Measurements from ENCODE around the gene ELAVL4. TPM values are rescaled to one million over a fixed set of nuclear protein-coding genes. Genes with fewer than 3 reads are reported as not detected.

Gene ELAVL4
- total and polyA plus RNA-seq, 9 of the 15 experiments (the other 6 are each of a cell fraction or from before 2014, with no cell fraction given) = not detected

- Histone ChIP-seq H3K4me3 (no peak overlapping the region), H3K9me1 (ENCODE audit: control insufficient read depth, insufficient read depth, low read length) (no peaks in the 10 kb centered on the region), H3K9ac (ENCODE audit: insufficient read depth in 1 of 2, low read depth in 2 of 2, low read length in 2 of 2) (no peak overlapping the region), H2AFZ (ENCODE audit: low read depth, low read length) (no peak overlapping the region), H3K4me2 (ENCODE audit: insufficient read depth, low read length) (no peak overlapping the region), H3K4me1 (replicated peaks in 1 of 2; ENCODE audit: control insufficient read depth in 2 of 2, insufficient read depth in 2 of 2, low read length in 2 of 2) (no peaks in the 10 kb centered on the region), H3K36me3 (ENCODE audit: control insufficient read depth, insufficient read depth, low read length) (no peaks in the 10 kb centered on the region), H3K79me2 (ENCODE audit: control insufficient read depth, insufficient read depth, low read length) (no peaks in the 10 kb centered on the region), H3K9me3 (replicated peaks; ENCODE audit: control insufficient read depth, insufficient read depth, low read depth, low read length) (no peaks in the 10 kb centered on the region), H3K27me3 (ENCODE audit: control insufficient read depth in 2 of 2, insufficient read depth in 2 of 2, low read length in 2 of 2) (no peaks in the 10 kb centered on the region), H4K20me1 (replicated peaks; ENCODE audit: control insufficient read depth, insufficient read depth, low read length) (no peaks in the 10 kb centered on the region), H3K27ac (ENCODE audit: extremely low read depth, low read depth, low read length) (no peak overlapping the region)
- BruUV-seq (replicated peaks) = no TSS peak
- intact Hi-C loops (cut with micrococcal nuclease) (no loop called here), in situ Hi-C loops (cut with MboI) (no loop called here)
- CTCF ChIA-PET (ENCODE audit: low intra/inter-chr PET ratio) = no interaction called here
- DNase-seq (ENCODE audit: extremely low read depth in 1 of 4, low spot score in 3 of 4) = no peak
- POLR2A ChIA-PET = interaction anchor here (0.5 kb wide), 1 partner anchor 23 kb away, joined by 3 read pairs; no protein-coding TSS in a partner anchor
- FAIRE-seq = no peak
- WGBS (ENCODE audit: insufficient coverage, low coverage, missing lambda C conversion rate) = 0% methylated on average over 3 of the region's 3 CpGs
- no peak for ATAC-seq
- TF ChIP-seq, protein P1, sequence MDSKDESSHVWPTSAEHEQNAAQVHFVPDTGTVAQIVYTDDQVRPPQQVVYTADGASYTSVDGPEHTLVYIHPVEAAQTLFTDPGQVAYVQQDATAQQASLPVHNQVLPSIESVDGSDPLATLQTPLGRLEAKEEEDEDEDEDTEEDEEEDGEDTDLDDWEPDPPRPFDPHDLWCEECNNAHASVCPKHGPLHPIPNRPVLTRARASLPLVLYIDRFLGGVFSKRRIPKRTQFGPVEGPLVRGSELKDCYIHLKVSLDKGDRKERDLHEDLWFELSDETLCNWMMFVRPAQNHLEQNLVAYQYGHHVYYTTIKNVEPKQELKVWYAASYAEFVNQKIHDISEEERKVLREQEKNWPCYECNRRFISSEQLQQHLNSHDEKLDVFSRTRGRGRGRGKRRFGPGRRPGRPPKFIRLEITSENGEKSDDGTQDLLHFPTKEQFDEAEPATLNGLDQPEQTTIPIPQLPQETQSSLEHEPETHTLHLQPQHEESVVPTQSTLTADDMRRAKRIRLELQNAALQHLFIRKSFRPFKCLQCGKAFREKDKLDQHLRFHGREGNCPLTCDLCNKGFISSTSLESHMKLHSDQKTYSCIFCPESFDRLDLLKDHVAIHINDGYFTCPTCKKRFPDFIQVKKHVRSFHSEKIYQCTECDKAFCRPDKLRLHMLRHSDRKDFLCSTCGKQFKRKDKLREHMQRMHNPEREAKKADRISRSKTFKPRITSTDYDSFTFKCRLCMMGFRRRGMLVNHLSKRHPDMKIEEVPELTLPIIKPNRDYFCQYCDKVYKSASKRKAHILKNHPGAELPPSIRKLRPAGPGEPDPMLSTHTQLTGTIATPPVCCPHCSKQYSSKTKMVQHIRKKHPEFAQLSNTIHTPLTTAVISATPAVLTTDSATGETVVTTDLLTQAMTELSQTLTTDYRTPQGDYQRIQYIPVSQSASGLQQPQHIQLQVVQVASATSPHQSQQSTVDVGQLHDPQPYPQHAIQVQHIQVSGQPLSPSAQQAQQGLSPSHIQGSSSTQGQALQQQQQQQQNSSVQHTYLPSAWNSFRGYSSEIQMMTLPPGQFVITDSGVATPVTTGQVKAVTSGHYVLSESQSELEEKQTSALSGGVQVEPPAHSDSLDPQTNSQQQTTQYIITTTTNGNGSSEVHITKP (IDR thresholded peaks at IDR 0.05; ENCODE audit: partially characterized antibody) = no peak
These were observed 104.8 kb downstream of the ELAVL4 start for GRCh38 chr1:50213505-50213904.

DNA sequence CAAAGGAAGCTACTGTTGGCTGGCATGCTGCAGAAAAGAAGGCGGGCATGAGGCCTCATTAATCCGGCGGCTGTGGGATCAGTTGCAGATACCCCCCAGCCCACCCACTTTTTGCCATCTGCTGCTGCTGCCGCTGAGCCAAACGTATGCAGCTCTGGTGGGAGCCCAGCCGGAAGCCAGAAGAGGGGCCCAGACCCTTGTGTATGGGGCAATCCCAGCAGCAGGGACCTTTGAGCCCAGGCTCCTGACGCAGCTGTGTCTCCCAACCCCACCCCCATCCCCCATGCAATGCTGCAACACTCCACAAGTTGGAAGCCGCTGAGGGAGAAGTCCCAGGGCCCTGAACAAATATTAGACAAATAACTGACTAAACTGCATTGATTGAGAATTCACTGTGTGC lies 106.0 kb downstream of the ELAVL4 start:
- no peak for FAIRE-seq
- Histone ChIP-seq H3K9me1 (ENCODE audit: control insufficient read depth, insufficient read depth, low read length) (no peaks in the 10 kb centered on the region), H3K36me3 (ENCODE audit: control insufficient read depth, insufficient read depth, low read length) (no peaks in the 10 kb centered on the region), H3K9ac (ENCODE audit: insufficient read depth in 1 of 2, low read depth in 2 of 2, low read length in 2 of 2) (no peak overlapping the region), H3K79me2 (ENCODE audit: control insufficient read depth, insufficient read depth, low read length) (no peaks in the 10 kb centered on the region), H3K4me1 (replicated peaks in 1 of 2; ENCODE audit: control insufficient read depth in 2 of 2, insufficient read depth in 2 of 2, low read length in 2 of 2) (no peaks in the 10 kb centered on the region), H3K4me3 (no peak overlapping the region), H2AFZ (ENCODE audit: low read depth, low read length) (no peak overlapping the region), H3K4me2 (ENCODE audit: insufficient read depth, low read length) (no peak overlapping the region), H3K27me3 (ENCODE audit: control insufficient read depth in 2 of 2, insufficient read depth in 2 of 2, low read length in 2 of 2) (no peaks in the 10 kb centered on the region), H3K9me3 (replicated peaks; ENCODE audit: control insufficient read depth, insufficient read depth, low read depth, low read length) (no peaks in the 10 kb centered on the region), H4K20me1 (replicated peaks; ENCODE audit: control insufficient read depth, insufficient read depth, low read length) (no peaks in the 10 kb centered on the region), H3K27ac (ENCODE audit: extremely low read depth, low read depth, low read length) (no peak overlapping the region)
- DNase-seq (ENCODE audit: extremely low read depth in 1 of 4, low spot score in 3 of 4) = no peak
- ATAC-seq = no peak
- CTCF ChIA-PET (ENCODE audit: low intra/inter-chr PET ratio) = no interaction called here
- intact Hi-C loops (cut with micrococcal nuclease) = no loop called here
- no TSS peak for BruUV-seq (replicated peaks)
- in situ Hi-C loops (cut with MboI) = no loop called here
- TF ChIP-seq IRF1 (CRISPR knock-in tag; IDR thresholded peaks at IDR 0.05; ENCODE audit: borderline replicate concordance) (no peak), PHTF2 (CRISPR knock-in tag; IDR thresholded peaks at IDR 0.05) (no peak), ZBED1 (IDR thresholded peaks at IDR 0.05) (no peak), NR2F6 (CRISPR knock-in tag; IDR thresholded peaks at IDR 0.05) (no peak), CBX8 (IDR thresholded peaks at IDR 0.05; ENCODE audit: borderline replicate concordance, extremely low read depth, low read depth, low read length, poor library complexity, severe bottlenecking) (no peak), DACH1 (IDR thresholded peaks at IDR 0.05; ENCODE audit: partially characterized antibody) (no peak), CCNT2 (IDR thresholded peaks at IDR 0.05; ENCODE audit: borderline replicate concordance, extremely low read depth, insufficient read length, low read depth, low read length) (no peak), MXI1 (IDR thresholded peaks at IDR 0.05; ENCODE audit: low read depth, low read length) (no peak), FOXK1 (CRISPR knock-in tag; IDR thresholded peaks at IDR 0.05; ENCODE audit: borderline replicate concordance) (no peak), MBD2 (IDR thresholded peaks at IDR 0.05; ENCODE audit: borderline replicate concordance, low read depth) (no peak), ETV6 (IDR thresholded peaks at IDR 0.05; ENCODE audit: borderline replicate concordance in 1 of 2, low read depth in 2 of 2, low read length in 1 of 2) (no peak), ETV6 (CRISPR knock-in tag; IDR thresholded peaks at IDR 0.05; ENCODE audit: borderline replicate concordance) (no peak)
- 2% methylated on average over 8 of the region's 8 CpGs for WGBS (ENCODE audit: insufficient coverage, low coverage, missing lambda C conversion rate)
- POLR2A ChIA-PET = no interaction called here
